Caco-2 (cell line): ENCODE measurements around the gene KDM4C. TPM values are rescaled to one million over a fixed set of nuclear protein-coding genes. Genes with fewer than 3 reads are reported as not detected.

Experiments
- BruUV-seq: library from RNA; stranded (reverse); fragments of 400-500 nt; replicated peaks from 2 replicates; lab custom pipeline; 2021; lab: Mats Ljungman, UMichigan
- CTCF ChIA-PET: fragments of 300-600 bp; sonication (Branson Sonifier 250); formaldehyde crosslinking; loops from one replicate; lab custom pipeline; 2022; ENCODE audit warnings: antibody characterized with exemption; lab: Charles Lee
- POLR2A ChIA-PET: fragments of 300-600 bp; sonication (Branson Sonifier 250); formaldehyde crosslinking; loops from one replicate; lab custom pipeline; 2022; ENCODE audit warnings: antibody characterized with exemption; lab: Charles Lee
- DNase-seq, 2 experiments: peaks; one replicate each; pipeline versions ENCODE4 v3.0.0 to v3.0.0-alpha.2; 2020 to 2022
- H3K27me3 ChIP-seq: replicated peaks from 2 replicates; pipeline ENCODE4 v1.6.0; 2011; ENCODE audit warnings: low read length; ENCODE audit not compliant: control insufficient read depth, insufficient read depth
- H3K36me3 ChIP-seq: 2 replicates; pipeline ENCODE4 v1.5.1; 2011; ENCODE audit warnings: low read length; ENCODE audit not compliant: control insufficient read depth, insufficient read depth
- H3K4me1 ChIP-seq: fragments of 250-450 bp; sonication (Bioruptor Pico); 2 replicates; pipeline ENCODE4 v1.5.1; 2020; ENCODE audit warnings: mild to moderate bottlenecking
- H3K4me3 ChIP-seq: 2 replicates; pipeline ENCODE4 v1.5.1; 2011; ENCODE audit warnings: low read depth, mild to moderate bottlenecking, control low read depth, low read length
- H3K9me3 ChIP-seq: fragments of 250-450 bp; sonication (Bioruptor Pico); 2 replicates; pipeline ENCODE4 v1.5.1; 2020; ENCODE audit warnings: mild to moderate bottlenecking, moderate library complexity
- H3K27ac Mint-ChIP-seq: one replicate; pipeline ENCODE4 v1.8.0; 2022; ENCODE audit warnings: mixed read lengths; ENCODE audit not compliant: unreplicated experiment
- H3K27me3 Mint-ChIP-seq: one replicate; pipeline ENCODE4 v1.8.0; 2022; ENCODE audit warnings: mixed read lengths; ENCODE audit not compliant: insufficient read depth, unreplicated experiment
- H3K36me3 Mint-ChIP-seq: one replicate; pipeline ENCODE4 v1.8.0; 2022; ENCODE audit warnings: mild to moderate bottlenecking, mixed read lengths; ENCODE audit not compliant: insufficient read depth, unreplicated experiment
- H3K4me1 Mint-ChIP-seq: one replicate; pipeline ENCODE4 v1.8.0; 2022; ENCODE audit warnings: low read depth, mixed read lengths; ENCODE audit not compliant: unreplicated experiment
- H3K4me3 Mint-ChIP-seq: one replicate; pipeline ENCODE4 v1.8.0; 2022; ENCODE audit warnings: mild to moderate bottlenecking, moderate library complexity, mixed read lengths; ENCODE audit not compliant: unreplicated experiment
- H3K9me3 Mint-ChIP-seq: one replicate; pipeline ENCODE4 v1.8.0; 2022; ENCODE audit warnings: mixed read lengths; ENCODE audit not compliant: unreplicated experiment
- intact Hi-C: fragments of 100-400 bp; cut with micrococcal nuclease; formaldehyde crosslinking; loops from one replicate; pipeline ENCODE4 v1.10.0; 2022; ENCODE audit not compliant: unreplicated experiment
- total RNA-seq: library from RNA; stranded (reverse); gene quantifications from 2 replicates; pipeline ENCODE4 v1.2.3, GENCODE V29; 2022
- TF ChIP-seq, protein P1 (sequence below), 2 experiments: fragments of 200-600 bp in 1 of 2; IDR thresholded peaks; 1 replicate in 1 of 2; 2 replicates in 1 of 2; pipeline versions ENCODE4 v1.5.1 to v1.8.0; 2011 to 2022; ENCODE audit warnings: antibody characterized with exemption in 1 of 2, control low read depth in 1 of 2, inconsistent platforms in 1 of 2, low read depth in 1 of 2, low read length in 1 of 2, mild to moderate bottlenecking in 1 of 2, moderate library complexity in 1 of 2; ENCODE audit not compliant: insufficient read depth in 1 of 2, severe bottlenecking in 1 of 2, unreplicated experiment in 1 of 2

Gene KDM4C
- total RNA-seq, 1 experiment from 2014 or later = 40.3 TPM

DNA sequence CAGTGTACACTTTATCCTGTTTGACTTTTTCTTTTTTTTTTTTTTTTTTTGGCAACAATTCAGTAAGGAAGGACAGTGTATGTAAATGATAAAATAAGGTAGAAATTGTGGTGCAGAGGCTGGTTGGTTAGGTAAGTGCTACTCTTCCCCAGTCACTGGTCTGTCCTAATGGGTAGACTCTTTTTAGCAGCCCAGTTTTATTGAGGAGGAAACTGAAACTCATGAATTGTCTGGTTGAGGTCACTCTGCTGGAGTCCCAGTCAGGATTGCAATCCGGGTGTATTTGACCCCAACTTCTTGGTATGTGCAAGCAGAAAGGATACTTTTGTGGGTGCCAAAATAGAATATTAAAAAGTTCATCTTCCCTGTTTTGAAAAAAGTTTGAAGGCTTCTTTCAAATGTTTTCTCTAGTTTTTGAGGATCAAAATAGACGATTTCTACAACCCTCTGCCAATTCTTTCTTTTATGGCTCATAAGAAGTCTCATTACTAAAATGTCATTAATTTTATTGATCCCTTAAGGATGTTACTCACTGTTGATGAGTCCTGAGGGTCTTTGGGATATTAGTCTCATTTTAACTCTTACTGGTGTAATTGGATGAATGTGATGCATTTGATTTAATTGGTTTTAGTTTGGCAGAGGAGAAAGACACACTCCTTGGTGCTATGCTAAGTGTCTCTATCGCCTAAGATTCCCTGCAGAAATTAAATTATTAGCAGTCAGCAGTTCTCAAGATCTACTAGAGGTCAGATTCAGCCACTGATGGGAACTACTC, 171.9 kb downstream of the KDM4C start:
- no peak overlapping the region for H3K4me3 Mint-ChIP-seq
- no TSS peak for BruUV-seq
- TF ChIP-seq, protein P1, sequence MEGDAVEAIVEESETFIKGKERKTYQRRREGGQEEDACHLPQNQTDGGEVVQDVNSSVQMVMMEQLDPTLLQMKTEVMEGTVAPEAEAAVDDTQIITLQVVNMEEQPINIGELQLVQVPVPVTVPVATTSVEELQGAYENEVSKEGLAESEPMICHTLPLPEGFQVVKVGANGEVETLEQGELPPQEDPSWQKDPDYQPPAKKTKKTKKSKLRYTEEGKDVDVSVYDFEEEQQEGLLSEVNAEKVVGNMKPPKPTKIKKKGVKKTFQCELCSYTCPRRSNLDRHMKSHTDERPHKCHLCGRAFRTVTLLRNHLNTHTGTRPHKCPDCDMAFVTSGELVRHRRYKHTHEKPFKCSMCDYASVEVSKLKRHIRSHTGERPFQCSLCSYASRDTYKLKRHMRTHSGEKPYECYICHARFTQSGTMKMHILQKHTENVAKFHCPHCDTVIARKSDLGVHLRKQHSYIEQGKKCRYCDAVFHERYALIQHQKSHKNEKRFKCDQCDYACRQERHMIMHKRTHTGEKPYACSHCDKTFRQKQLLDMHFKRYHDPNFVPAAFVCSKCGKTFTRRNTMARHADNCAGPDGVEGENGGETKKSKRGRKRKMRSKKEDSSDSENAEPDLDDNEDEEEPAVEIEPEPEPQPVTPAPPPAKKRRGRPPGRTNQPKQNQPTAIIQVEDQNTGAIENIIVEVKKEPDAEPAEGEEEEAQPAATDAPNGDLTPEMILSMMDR (IDR thresholded peaks at IDR 0.05; ENCODE audit: insufficient read depth in 1 of 2, low read depth in 1 of 2, low read length in 1 of 2, severe bottlenecking in 1 of 2, unreplicated experiment in 1 of 2) = no peak
- no peaks in the 10 kb centered on the region for H3K36me3 ChIP-seq
- H3K9me3 ChIP-seq = no peaks in the 10 kb centered on the region
- CTCF ChIA-PET = no interaction called here
- H3K4me1 Mint-ChIP-seq = peaks cover 31% of the 10 kb centered on the region
- peaks cover 6% of the 10 kb centered on the region for H3K36me3 Mint-ChIP-seq
- DNase-seq = no peak
- POLR2A ChIA-PET = no interaction called here
- H3K27me3 ChIP-seq = no peaks in the 10 kb centered on the region
- peaks cover 8% of the 10 kb centered on the region for H3K9me3 Mint-ChIP-seq
- no peak overlapping the region for H3K4me3 ChIP-seq
- H3K4me1 ChIP-seq = peaks cover 22% of the 10 kb centered on the region
- H3K27me3 Mint-ChIP-seq = no peaks in the 10 kb centered on the region
- no peak overlapping the region for H3K27ac Mint-ChIP-seq
- intact Hi-C loops = no loop called here

DNA sequence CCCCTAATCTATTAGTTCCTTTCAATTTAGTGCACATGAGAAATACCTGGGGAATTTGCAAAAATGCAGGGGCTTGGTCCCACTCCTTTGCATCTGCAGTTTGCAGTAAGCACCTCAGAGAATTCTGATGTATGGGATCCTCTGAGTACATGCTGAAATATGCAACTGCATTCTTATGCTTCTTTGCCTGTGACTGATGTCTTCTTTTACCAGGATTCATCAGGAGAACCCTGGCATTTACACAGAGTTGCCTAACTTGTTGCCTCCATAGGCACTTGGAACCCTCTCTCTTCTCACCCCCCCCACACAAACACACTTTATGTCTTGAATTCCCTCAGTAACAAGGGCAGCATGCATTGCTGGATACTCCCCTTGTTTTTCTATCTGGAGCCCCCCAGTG, 173.1 kb downstream of the KDM4C start:
- CTCF ChIA-PET = no interaction called here
- H3K27ac Mint-ChIP-seq = no peak overlapping the region
- DNase-seq = no peak
- intact Hi-C loops = no loop called here
- Histone ChIP-seq H3K27me3 (no peaks in the 10 kb centered on the region), H3K9me3 (no peaks in the 10 kb centered on the region), H3K4me3 (no peak overlapping the region), H3K36me3 (no peaks in the 10 kb centered on the region), H3K4me1 (peaks cover 22% of the 10 kb centered on the region)
- peaks cover 8% of the 10 kb centered on the region for H3K9me3 Mint-ChIP-seq
- TF ChIP-seq, protein P1 (IDR thresholded peaks at IDR 0.05; ENCODE audit: insufficient read depth in 1 of 2, low read depth in 1 of 2, low read length in 1 of 2, severe bottlenecking in 1 of 2, unreplicated experiment in 1 of 2) = no peak
- H3K4me1 Mint-ChIP-seq = peaks cover 23% of the 10 kb centered on the region
- POLR2A ChIA-PET = no interaction called here
- no peak overlapping the region for H3K4me3 Mint-ChIP-seq
- peaks cover 6% of the 10 kb centered on the region for H3K36me3 Mint-ChIP-seq
- no peaks in the 10 kb centered on the region for H3K27me3 Mint-ChIP-seq
- BruUV-seq = no TSS peak

DNA sequence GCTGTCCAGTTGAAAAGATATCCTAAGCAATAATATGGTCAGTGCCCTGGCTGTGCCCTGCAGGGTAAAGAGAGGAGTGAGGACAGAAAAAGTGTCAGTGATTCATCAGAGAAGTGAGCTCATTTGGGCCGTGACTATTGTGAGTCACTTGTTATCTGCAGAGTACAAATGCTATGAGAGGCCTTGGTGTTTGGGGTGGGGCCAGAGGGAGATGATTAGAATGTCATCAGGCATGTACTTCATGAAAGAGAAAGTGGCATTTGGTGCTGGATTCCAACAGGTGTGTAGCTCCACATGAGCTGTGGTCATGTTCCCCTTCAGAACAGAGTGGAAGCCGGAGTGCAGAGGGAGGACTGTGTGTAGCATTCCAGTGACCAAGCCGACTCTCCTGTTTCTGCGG, 174.1 kb downstream of the KDM4C start:
- Mint-ChIP-seq H3K27ac (peak overlapping the region; percentile 58), H3K4me1 (peaks cover 20% of the 10 kb centered on the region), H3K9me3 (peaks cover 8% of the 10 kb centered on the region), H3K36me3 (peaks cover 6% of the 10 kb centered on the region), H3K27me3 (no peaks in the 10 kb centered on the region), H3K4me3 (no peak overlapping the region)
- TF ChIP-seq, protein P1 (IDR thresholded peaks at IDR 0.05; ENCODE audit: insufficient read depth in 1 of 2, low read depth in 1 of 2, low read length in 1 of 2, severe bottlenecking in 1 of 2, unreplicated experiment in 1 of 2) = no peak
- no peaks in the 10 kb centered on the region for H3K27me3 ChIP-seq
- ChIA-PET POLR2A (no interaction called here), CTCF (no interaction called here)
- H3K4me1 ChIP-seq = peaks cover 22% of the 10 kb centered on the region
- H3K36me3 ChIP-seq = no peaks in the 10 kb centered on the region
- no TSS peak for BruUV-seq
- no peaks in the 10 kb centered on the region for H3K9me3 ChIP-seq
- intact Hi-C loops = no loop called here
- DNase-seq = peak in 1 of 2 experiments; percentile 15
- H3K4me3 ChIP-seq = no peak overlapping the region
